ENCODE data around the gene SYAP1. TPM values are rescaled to one million over a fixed set of nuclear protein-coding genes. Genes with fewer than 3 reads are reported as not detected.
"Not testable (repeated sequence)": the region's sequence is repeated elsewhere in the genome, so short reads cannot be mapped to it uniquely, and the experiment has no call there.

The SYAP1 gene
- total RNA-seq, 1 donor from 2014 or later: 16.0 TPM

DNA sequence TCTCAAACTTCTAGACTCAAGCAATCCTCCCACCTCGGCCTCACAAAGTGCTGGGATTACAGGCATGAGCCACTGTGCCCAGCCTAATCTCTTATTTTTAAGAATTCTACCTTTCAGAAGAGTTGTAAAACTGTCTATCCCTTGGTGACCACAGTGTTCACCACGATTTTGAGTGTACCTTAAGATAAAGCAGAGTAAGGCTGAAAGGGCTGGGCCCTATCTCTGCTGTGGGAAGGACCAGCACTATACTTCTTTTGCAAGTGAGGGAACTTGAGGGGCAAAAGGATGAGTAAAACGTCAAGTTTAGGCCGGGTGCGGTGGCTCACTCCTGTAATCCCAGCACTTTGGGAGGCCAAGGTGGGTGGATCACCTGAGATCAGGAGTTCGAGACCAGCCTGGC, 3.0 kb upstream of the SYAP1 start:
- ATAC-seq (ENCODE audit: poor library complexity); DNase-seq; intact Hi-C loops (cut with DNase I): not testable (repeated sequence)

DNA sequence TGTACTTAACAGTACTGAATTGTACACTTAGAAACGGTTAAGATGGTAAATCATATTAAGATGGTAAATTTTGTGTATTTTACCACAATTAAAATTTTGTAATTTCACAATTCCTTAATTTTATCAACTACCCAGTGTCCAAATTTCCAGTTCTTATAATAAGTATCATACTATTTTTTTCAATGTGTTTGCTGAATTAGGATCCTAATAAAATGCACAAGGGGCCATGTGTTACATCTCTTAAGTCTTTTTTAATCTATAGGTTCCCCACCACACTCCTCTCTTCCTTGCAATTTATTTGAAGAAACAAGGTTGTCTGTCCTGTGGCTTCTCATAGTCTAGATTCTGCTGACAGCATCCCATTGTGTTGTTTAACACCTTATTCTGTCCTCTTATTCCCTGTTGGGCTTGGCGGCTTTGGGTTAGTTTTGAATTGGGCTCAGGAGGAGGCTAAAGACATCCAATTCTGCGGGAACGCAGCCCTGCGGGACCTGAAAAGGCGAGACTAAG, 533 bp upstream of the SYAP1 start:
- intact Hi-C loops (cut with DNase I): no loop called here
- no peak for DNase-seq
- no peak for ATAC-seq (ENCODE audit: poor library complexity)

DNA sequence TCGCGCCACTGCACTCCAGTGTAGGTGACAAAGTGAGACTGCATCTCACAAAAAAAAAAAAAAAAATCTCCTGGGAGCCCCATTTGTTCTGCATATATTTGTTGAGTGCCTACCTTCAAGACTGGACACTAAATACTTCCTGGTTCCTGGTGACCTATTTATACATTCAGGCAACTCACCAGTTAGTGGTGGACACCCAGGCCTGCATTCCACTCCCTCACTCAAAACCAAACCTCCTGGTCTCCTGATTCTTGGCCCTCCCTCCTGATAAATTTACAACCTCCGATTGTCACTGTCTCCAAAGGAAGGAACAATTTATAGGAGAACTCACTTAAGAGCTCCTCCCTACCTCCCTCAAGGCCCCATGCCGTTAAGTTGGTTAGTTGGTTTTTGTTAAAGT, 3.1 kb downstream of the SYAP1 start:
- no peak for DNase-seq
- ATAC-seq (ENCODE audit: poor library complexity): no peak
- intact Hi-C loops (cut with DNase I): no loop called here

DNA sequence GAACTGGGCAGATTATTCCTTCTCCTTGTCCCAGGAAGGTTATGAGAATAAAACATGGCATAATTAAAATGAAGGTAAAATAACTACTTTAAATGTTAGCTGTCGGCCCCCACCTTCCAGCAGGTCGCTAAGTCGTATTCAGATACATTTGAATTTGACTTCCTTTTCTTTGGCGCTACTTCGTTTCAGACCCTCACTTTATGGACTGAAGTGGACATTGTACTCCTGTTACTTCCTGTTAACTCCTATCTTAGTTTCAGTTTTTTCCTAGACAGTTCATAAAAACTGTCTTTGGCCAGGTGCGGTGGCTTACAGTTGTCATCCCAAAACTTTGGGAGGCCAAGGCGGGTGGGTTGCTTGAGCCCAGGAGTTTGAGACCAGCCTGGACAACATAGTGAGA, 5.7 kb downstream of the SYAP1 start:
- ATAC-seq (ENCODE audit: poor library complexity) (no peak), DNase-seq (no peak)
- intact Hi-C loops (cut with DNase I): no loop called here

DNA sequence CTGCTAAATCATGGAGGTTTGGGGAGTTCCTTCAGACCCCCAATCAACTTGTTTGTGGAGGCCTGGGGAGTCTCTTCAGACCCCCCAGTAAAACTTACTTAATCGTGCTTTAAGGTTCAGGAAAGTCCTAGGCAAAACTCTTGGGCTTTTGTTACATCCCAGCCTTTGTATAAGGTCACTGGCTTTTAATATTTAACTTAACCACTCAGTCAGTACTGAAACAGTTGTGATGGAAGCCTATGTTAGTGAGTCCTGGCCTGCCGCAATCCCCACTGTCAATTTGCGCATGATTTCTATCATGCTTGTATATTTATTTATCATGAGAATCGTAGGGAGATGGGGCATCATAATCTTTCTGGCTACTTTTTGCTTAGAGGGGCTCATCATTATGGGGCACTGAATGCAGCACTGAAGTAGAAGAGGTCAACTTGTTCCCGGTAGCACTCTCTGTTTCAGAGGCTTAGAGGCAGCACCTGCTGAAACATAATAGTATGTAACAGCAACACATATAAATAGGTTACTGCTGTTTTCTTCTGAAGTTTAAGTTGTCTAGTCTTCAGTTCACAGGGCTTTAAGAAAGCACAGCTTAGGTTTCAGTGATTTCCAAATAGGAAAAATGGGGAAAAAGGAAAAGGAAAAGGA, 7.1 kb downstream of the SYAP1 start:
- intact Hi-C loops (cut with DNase I); ATAC-seq (ENCODE audit: poor library complexity): not testable (repeated sequence)

DNA sequence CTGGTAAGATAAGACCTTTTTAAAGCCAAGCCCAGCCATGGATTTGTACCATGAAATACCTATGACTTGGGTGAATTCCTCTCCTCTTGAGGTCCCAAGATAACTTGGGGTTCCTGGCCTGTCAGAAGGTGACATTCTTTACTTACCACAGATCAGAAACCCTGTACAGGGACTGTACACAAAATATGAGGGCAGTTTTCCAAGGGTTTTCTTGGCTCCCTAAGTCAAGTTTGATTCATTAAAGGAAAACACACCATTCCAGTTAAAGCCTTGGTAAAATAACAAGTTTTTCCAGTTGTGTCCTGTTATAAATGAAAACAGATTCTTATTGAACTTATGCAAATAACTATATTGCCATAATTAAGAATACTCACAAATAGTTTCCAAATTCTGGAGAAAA, 8.2 kb downstream of the SYAP1 start:
- intact Hi-C loops (cut with DNase I): no loop called here
- no peak for DNase-seq
- no peak for ATAC-seq (ENCODE audit: poor library complexity)

More for the DNA sequence above, 7.1 kb downstream of the SYAP1 start:
- DNase-seq: not testable (repeated sequence)

DNA sequence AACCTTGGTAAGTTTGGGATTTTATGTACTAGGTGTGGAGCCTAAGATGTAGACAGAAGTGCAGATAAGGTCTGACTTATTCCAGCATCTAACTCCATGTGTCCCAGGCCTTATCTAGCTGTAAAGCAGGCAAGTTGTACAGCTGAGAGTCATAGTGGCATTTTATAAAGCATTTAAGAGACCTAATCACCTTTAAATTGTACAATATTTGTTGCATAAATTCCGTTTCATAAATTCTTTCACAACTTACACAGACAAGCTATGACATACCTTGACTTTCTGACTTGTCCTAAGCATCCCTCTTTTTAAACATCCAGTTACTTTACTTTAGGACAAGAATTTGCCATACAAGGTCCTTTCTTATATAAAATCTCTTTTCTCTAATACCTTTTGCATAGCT, 11.0 kb downstream of the SYAP1 start:
- DNase-seq (no peak), ATAC-seq (ENCODE audit: poor library complexity) (no peak)
- intact Hi-C loops (cut with DNase I): no loop called here

DNA sequence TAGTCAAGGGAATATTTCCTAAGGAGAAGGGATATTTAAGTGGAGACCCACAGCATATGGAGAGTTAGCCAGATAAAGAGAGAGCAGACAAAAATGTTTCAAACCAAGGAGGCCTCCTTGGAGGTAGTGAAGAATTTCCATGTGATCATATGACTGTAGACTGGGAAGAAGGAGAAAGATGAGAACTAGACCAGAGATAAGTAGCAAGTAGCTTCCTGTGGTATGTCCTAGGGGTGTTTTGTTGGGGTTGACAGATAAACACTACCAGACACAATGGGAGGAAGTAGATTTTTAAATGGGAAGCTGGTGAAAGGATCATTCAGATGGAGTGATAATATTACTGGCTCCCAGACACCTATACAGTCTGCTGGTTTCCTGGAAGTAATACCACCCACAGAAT, 13.6 kb downstream of the SYAP1 start:
- ATAC-seq (ENCODE audit: poor library complexity) (no peak), DNase-seq (no peak)
- intact Hi-C loops (cut with DNase I): no loop called here

DNA sequence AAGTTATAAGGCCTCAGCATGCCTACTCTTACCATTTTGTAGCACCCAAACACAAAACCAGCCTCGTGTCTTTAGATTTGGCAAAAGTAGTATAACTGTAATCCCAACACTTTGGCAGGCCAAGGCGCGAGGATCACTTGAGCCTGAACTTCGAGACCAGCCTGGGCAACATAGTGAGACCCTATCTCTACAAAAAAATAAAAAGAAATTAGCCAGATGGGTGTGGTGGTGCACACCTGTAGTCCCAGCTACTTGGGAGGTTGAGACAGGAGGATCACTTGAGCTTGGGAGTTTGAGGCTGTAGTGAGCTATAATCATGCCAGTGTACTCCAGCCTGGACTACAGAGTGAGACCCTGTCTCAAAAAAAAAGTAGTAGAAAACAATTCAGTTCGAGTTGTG, 17.6 kb downstream of the SYAP1 start:
- intact Hi-C loops (cut with DNase I): no loop called here
- no peak for ATAC-seq (ENCODE audit: poor library complexity)
- DNase-seq: no peak

DNA sequence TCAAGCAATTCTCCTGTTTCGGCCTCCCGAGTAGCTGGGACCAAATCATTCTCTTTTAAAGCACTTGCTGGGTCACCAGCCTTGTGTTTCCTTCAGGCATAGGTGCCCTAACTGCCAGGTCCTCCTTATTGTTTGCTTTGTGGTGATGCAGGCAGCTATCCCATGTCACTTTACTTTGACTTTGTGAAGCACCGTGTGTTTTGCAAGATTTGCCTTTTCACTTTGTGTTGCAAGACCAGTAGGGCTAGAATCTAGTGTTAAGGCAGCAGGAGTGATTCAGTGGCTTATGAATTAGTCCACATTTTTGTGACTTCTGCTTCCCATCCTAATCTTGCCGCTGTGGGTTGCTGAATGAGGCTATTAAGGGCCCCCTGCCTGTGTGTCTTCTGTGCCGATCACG, 20.2 kb downstream of the SYAP1 start:
- no peak for DNase-seq
- no peak for ATAC-seq (ENCODE audit: poor library complexity)
- intact Hi-C loops (cut with DNase I): no loop called here

DNA sequence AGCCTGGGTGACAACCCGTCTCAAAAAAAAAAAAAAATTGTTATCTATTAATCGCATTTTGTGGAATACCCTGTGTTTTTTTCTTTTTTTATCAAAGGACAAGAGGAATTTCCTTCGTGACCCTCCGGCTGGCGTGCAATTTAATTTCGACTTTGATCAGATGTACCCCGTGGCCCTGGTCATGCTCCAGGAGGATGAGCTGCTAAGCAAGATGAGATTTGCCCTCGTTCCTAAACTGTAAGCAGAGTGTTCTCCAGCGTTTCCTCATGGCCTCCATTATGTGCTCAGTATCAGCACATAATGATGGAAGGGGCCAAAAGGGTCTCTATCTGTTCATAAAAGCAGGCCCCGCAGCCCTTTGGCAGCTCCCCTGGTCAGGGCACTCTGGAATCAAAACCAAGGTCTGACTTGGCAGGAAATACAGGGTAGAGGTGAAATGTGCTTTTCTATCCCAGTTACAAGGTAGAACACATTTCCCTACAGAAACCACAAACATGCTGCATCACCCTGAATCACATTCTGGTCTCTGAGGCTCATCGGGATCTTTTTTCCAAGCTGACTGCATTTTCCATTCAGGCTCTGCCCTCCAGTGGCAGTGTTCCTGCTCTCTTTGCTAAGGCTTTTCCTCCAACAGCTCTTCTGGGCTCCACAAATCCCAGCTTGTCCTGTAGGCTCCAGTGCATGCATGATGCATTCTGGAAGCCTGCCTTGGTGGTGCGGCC, 24.4 kb downstream of the SYAP1 start:
- intact Hi-C loops (cut with DNase I): no loop called here
- no peak for ATAC-seq (ENCODE audit: poor library complexity)
- DNase-seq: no peak

DNA sequence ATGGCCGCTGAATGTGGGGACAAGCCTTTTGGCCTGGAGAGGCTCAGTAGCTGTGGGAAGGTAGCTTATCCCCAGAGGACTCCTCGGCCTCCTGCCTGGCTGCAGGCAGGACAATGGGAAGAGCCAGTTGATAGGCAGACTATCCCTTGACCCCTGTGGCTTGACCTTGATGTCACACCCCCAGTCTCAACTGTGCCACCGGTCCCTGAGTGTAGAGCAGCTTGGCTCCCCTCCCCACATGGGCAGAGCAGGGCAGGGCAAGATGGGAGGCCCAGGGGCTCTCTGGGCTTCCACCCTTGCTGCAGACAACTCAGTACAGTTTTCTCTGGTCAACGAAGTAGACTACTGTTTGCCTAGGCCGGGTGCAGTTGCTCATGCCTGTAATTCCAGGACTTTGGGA, 25.7 kb downstream of the SYAP1 start:
- intact Hi-C loops (cut with DNase I): no loop called here
- ATAC-seq (ENCODE audit: poor library complexity) (no peak), DNase-seq (no peak)

DNA sequence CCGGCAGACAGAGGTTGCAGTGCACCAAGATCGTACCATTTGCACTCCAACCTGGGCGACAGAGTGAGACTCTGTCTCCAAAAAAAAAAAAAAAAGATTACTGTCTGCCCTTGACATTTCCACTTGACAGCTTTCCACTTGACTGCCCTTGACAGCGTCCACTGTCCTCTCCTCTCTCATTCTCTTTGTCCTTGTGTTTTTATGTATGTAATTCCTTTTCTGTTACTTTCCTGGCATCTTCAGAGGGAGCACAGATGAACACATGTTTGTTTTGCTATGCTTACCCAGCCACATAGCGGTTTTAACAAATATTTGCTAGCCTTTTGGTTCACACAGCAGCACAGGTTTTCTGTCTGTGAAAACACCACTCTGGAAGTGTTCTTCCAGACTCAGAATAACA, 26.2 kb downstream of the SYAP1 start:
- intact Hi-C loops (cut with DNase I): no loop called here
- no peak for DNase-seq
- ATAC-seq (ENCODE audit: poor library complexity): peak; percentile 62

DNA sequence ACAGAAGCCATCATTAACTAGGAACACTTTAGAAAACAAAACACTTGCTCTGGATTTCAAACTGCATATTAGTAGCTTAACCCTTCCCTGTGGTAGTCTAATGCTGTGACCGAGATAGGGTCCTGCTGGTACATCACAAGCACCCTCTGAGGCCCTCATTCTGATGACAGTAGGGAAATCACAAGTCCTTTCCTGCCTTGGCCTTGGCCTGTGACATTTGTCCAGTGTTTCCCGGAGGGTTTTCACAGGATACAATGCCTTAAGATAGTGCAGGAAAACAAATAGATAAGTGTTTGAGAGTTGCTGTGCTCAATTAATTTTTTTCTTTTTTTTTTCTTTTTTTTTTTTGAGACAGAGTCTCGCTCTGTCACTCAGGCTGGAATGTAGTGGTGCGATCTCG, 29.0 kb downstream of the SYAP1 start:
- intact Hi-C loops (cut with DNase I): no loop called here
- no peak for ATAC-seq (ENCODE audit: poor library complexity)
- no peak for DNase-seq

DNA sequence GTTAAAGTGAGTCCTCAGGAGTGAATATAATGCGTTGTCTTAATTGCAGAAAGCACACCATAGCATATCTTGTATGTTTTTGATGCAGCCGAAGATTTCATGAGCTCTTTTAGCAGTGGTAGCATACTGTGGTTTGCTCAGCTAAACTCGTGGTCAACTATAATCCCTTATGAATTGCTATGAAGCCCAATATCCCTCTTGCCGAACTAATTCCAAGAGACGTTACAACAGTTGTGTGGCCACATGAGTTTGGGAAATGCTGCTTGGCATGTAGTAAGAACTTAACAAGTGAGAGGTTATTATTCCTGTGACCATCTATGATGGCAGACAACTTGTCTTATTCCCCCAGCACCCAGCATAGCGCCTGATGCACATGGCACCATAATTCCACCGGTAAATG, 30.7 kb downstream of the SYAP1 start:
- no peak for DNase-seq
- no peak for ATAC-seq (ENCODE audit: poor library complexity)
- intact Hi-C loops (cut with DNase I): no loop called here

DNA sequence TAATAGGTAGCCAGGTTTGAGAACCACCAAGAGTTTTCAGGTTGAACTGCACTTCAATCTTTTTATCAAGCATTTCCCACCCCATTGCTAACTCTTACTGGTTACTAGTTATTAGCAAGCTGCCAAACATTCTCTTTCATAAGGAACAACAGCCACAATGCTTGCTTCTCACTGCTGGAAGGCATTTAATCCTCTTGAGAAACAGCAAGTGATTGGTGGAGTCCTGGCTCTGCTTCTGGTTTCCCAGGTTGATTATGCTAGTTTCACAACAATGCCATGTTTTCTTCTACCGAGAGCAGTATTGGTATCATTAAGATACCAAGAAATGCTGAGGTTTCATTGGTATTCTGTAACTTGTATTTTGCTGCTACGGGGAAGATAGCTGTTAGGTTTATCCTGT, 34.6 kb downstream of the SYAP1 start:
- intact Hi-C loops (cut with DNase I): no loop called here
- DNase-seq: no peak
- ATAC-seq (ENCODE audit: poor library complexity): no peak

DNA sequence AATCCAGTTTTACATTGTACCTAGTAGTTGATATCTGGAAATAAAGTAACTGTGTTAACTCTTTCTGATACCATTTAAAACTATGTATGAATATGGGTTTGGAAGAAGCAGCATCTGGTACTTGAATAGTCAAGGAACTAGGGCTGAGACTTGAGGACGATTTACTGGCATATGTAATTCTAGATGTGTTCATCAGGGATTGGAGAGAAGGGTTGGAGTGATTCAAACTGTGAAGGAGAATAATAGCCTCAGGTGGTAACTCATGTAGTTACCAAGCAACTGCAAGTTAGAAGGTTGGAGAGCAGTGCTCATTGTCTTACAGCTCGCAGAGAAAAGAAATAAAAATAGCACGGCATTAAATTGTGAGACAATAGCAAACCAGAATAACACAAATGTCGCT, 37.3 kb downstream of the SYAP1 start:
- no peak for DNase-seq
- ATAC-seq (ENCODE audit: poor library complexity): no peak
- intact Hi-C loops (cut with DNase I): no loop called here

DNA sequence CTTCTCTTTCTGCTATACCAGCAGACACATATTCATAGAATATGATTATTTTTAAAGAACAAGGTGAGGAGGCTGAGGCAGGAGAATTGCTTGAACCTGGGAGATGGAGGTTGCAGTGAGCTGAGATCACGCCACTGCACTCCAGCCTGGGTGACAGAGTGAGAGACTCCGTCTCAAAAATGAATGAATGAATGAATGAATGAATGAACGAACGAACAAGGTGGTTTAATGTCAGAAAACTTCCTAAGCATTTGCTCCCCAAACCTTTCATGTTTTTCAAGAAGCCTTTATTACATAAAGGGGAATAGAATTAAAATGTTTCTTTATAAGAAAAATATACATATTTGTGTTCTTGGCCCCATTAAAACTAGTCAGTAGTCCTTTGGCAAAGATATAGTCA, 42.1 kb downstream of the SYAP1 start:
- ATAC-seq (ENCODE audit: poor library complexity); DNase-seq; intact Hi-C loops (cut with DNase I): not testable (repeated sequence)

DNA sequence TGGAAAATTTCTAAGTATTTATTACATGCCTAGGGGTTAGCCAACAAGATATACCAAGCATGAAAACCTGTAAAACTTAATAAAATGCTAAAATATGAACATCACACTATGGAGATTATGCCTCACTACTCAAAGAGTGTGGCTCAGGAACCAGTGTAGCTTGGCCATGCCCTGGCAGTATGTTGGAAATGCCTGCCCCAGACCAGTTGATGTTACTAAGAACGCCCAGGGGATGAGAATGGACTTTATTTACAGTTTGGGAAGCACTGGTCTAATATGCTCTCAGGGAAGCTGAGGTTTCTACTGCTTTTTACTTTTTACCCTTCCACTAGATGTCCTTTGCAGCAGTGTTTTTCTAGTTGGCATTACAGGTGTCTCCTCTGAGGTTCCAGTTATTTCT, 43.2 kb downstream of the SYAP1 start:
- intact Hi-C loops (cut with DNase I): no loop called here
- DNase-seq: no peak
- ATAC-seq (ENCODE audit: poor library complexity): no peak

DNA sequence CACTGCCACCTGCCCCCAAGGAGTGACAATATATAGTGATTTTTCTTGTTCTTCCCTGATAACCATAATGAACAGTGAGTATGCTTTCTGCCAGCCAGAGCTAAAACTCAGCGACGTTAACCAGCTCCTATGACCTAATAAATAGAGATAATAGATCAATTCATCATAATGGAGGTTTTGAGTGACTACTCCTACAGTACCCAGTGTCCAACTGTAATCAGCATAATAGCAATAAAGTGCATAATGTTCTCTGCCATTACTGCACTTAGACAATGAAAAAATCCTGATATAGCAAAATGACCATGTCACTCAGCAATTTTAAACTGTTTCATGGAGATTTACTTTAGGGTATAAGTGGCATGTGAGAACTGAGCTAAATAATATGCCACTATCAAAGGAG, 46.2 kb downstream of the SYAP1 start:
- DNase-seq: no peak
- no peak for ATAC-seq (ENCODE audit: poor library complexity)

More for the DNA sequence above, 46.2 kb downstream of the SYAP1 start:
- intact Hi-C loops (cut with DNase I): no loop called here

Data from Right ventricle myocardium superior (tissue), 1 donor.